HL-60 (cell line): Measurements from ENCODE around the gene PGP.

Source experiments
- DNase-seq, 2 experiments: peaks; one replicate each; pipeline ENCODE4 v3.0.0-alpha.2; 2010 to 2020; ENCODE audit warnings: low read depth in 1 of 2, low spot score in 1 of 2
- H3K27ac ChIP-seq: fragments of 250-450 bp; sonication (Bioruptor Pico); replicated peaks from 2 replicates; pipeline ENCODE4 v1.5.1; 2020; ENCODE audit warnings: mild to moderate bottlenecking, moderate library complexity
- H3K27me3 ChIP-seq: fragments of 250-450 bp; sonication (Bioruptor Pico); 2 replicates; pipeline ENCODE4 v1.5.1; 2021; ENCODE audit warnings: mild to moderate bottlenecking, moderate library complexity; ENCODE audit not compliant: insufficient read depth, poor library complexity, severe bottlenecking
- H3K4me3 ChIP-seq: replicated peaks from 2 replicates; pipeline ENCODE4 v1.5.1; 2011; ENCODE audit warnings: mild to moderate bottlenecking, control low read depth, low read length; ENCODE audit not compliant: insufficient read depth
- GABPA ChIP-seq: IDR thresholded peaks from 2 replicates; pipeline ENCODE4 v1.6.1; 2012; ENCODE audit warnings: low read depth
- POLR2AphosphoS5 ChIP-seq: IDR thresholded peaks from 2 replicates; pipeline ENCODE4 v1.6.1; 2012; ENCODE audit warnings: low read depth
- SPI1 ChIP-seq: IDR thresholded peaks from 2 replicates; pipeline ENCODE4 v1.6.1; 2012; ENCODE audit warnings: low read depth, mild to moderate bottlenecking, borderline replicate concordance
- TF ChIP-seq, protein P1 (sequence below): IDR thresholded peaks from 2 replicates; pipeline ENCODE4 v1.6.1; 2012; ENCODE audit warnings: low read depth; ENCODE audit not compliant: insufficient replicate concordance
- TF ChIP-seq, protein P2 (sequence below): IDR thresholded peaks from one replicate; pipeline ENCODE4 v1.5.1; 2011; ENCODE audit warnings: low read length, control low read depth, inconsistent platforms; ENCODE audit not compliant: insufficient read depth

PGP gene

GRCh38 chr16:2229091-2229490 lies 14.5 kb upstream of the PGP start:
- no peak for DNase-seq
- H3K27ac ChIP-seq = no peak overlapping the region
- H3K4me3 ChIP-seq = no peak overlapping the region
- no peaks in the 10 kb centered on the region for H3K27me3 ChIP-seq
- TF ChIP-seq, protein P1, sequence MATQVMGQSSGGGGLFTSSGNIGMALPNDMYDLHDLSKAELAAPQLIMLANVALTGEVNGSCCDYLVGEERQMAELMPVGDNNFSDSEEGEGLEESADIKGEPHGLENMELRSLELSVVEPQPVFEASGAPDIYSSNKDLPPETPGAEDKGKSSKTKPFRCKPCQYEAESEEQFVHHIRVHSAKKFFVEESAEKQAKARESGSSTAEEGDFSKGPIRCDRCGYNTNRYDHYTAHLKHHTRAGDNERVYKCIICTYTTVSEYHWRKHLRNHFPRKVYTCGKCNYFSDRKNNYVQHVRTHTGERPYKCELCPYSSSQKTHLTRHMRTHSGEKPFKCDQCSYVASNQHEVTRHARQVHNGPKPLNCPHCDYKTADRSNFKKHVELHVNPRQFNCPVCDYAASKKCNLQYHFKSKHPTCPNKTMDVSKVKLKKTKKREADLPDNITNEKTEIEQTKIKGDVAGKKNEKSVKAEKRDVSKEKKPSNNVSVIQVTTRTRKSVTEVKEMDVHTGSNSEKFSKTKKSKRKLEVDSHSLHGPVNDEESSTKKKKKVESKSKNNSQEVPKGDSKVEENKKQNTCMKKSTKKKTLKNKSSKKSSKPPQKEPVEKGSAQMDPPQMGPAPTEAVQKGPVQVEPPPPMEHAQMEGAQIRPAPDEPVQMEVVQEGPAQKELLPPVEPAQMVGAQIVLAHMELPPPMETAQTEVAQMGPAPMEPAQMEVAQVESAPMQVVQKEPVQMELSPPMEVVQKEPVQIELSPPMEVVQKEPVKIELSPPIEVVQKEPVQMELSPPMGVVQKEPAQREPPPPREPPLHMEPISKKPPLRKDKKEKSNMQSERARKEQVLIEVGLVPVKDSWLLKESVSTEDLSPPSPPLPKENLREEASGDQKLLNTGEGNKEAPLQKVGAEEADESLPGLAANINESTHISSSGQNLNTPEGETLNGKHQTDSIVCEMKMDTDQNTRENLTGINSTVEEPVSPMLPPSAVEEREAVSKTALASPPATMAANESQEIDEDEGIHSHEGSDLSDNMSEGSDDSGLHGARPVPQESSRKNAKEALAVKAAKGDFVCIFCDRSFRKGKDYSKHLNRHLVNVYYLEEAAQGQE = no peak
- no peak for TF ChIP-seq POLR2AphosphoS5

GRCh38 chr16:2228161-2228824 lies 13.7 kb upstream of the PGP start:
- H3K27me3 ChIP-seq = no peaks in the 10 kb centered on the region
- no peak for DNase-seq
- TF ChIP-seq, protein P2, sequence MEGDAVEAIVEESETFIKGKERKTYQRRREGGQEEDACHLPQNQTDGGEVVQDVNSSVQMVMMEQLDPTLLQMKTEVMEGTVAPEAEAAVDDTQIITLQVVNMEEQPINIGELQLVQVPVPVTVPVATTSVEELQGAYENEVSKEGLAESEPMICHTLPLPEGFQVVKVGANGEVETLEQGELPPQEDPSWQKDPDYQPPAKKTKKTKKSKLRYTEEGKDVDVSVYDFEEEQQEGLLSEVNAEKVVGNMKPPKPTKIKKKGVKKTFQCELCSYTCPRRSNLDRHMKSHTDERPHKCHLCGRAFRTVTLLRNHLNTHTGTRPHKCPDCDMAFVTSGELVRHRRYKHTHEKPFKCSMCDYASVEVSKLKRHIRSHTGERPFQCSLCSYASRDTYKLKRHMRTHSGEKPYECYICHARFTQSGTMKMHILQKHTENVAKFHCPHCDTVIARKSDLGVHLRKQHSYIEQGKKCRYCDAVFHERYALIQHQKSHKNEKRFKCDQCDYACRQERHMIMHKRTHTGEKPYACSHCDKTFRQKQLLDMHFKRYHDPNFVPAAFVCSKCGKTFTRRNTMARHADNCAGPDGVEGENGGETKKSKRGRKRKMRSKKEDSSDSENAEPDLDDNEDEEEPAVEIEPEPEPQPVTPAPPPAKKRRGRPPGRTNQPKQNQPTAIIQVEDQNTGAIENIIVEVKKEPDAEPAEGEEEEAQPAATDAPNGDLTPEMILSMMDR = no peak
- TF ChIP-seq SPI1 (no peak), POLR2AphosphoS5 (no peak), GABPA (no peak)
- TF ChIP-seq, protein P1 = no peak
- no peak overlapping the region for H3K27ac ChIP-seq
- H3K4me3 ChIP-seq = no peak overlapping the region

- TF ChIP-seq, protein P2 = no peak
- TF ChIP-seq GABPA (no peak), SPI1 (no peak), POLR2AphosphoS5 (no peak)
- TF ChIP-seq, protein P1 = no peak
- no peak overlapping the region for H3K4me3 ChIP-seq
- no peak overlapping the region for H3K27ac ChIP-seq
- no peak for DNase-seq
- no peaks in the 10 kb centered on the region for H3K27me3 ChIP-seq
Measured at GRCh38 chr16:2226918-2227317, 12.3 kb upstream of the PGP start.
